K562 (cell line): Measurements from ENCODE around the gene TBC1D2. TPM values are rescaled to one million over a fixed set of nuclear protein-coding genes. Genes with fewer than 3 reads are reported as not detected.

Source experiments
- ATAC-seq: fragments of 200-7000 bp; cut with Tn5 transposase; 3 replicates; pipeline ENCODE4 v1.9.1; 2020; ENCODE audit warnings: moderate library complexity
- BruUV-seq: library from RNA; stranded (reverse); fragments of 400-500 nt; replicated peaks from 2 replicates; lab custom pipeline; 2021; lab: Mats Ljungman, UMichigan
- CTCF ChIA-PET: fragments of 300-600 bp; formaldehyde crosslinking; extraction: SDS; loops from one replicate; lab custom pipeline; 2021; ENCODE audit warnings: low intra/inter-chr PET ratio; lab: Yijun Ruan, JAX
- POLR2A ChIA-PET: fragments of 300-600, 350-650 bp; sonication (Branson Sonifier 250); formaldehyde crosslinking; extraction: SDS; loops from one replicate; lab custom pipeline; 2021; ENCODE audit warnings: antibody characterized with exemption, inconsistent platforms; lab: Yijun Ruan, JAX
- DNase-seq, 4 experiments: peaks; one replicate each; pipeline versions ENCODE4 v3.0.0 to v3.0.0-alpha.2; 2011 to 2018; ENCODE audit warnings: low spot score in 3 of 4, mixed read lengths in 3 of 4; ENCODE audit errors: extremely low read depth in 1 of 4
- FAIRE-seq: peaks from 2 replicates; lab custom pipeline; 2011; peaks lifted over from hg19 to GRCh38; lab: Jason Lieb, UNC
- H2AFZ ChIP-seq: 2 replicates; pipeline ENCODE4 v1.6.0; 2011; ENCODE audit warnings: low read depth, low read length, control low read depth, inconsistent platforms
- H3K27ac ChIP-seq: fragments of 200-600 bp; 3 replicates; pipeline ENCODE4 v1.8.0; 2011; ENCODE audit warnings: low read depth, mild to moderate bottlenecking, control low read depth, inconsistent platforms, low read length, moderate library complexity, mixed read lengths; ENCODE audit errors: extremely low read depth
- H3K27me3 ChIP-seq, 2 experiments: fragments of 300-600 bp in 1 of 2; 2 replicates in 1 of 2; 3 replicates in 1 of 2; pipeline versions ENCODE4 v1.6.0 to v1.8.0; 2011; ENCODE audit warnings: inconsistent platforms in 2 of 2, low read length in 2 of 2, mild to moderate bottlenecking in 1 of 2, mixed read lengths in 1 of 2, moderate library complexity in 1 of 2; ENCODE audit not compliant: control insufficient read depth in 2 of 2, insufficient read depth in 2 of 2
- H3K36me3 ChIP-seq: fragments of 300-600 bp; 3 replicates; pipeline ENCODE4 v1.8.0; 2011; ENCODE audit warnings: mild to moderate bottlenecking, low read length, inconsistent platforms; ENCODE audit not compliant: control insufficient read depth, insufficient read depth
- H3K4me1 ChIP-seq, 2 experiments: fragments of 200-600 bp in 1 of 2; replicated peaks in 1 of 2; 2 replicates in 1 of 2; 3 replicates in 1 of 2; pipeline versions ENCODE4 v1.5.1 to v1.8.0; 2011; ENCODE audit warnings: inconsistent platforms in 2 of 2, low read length in 2 of 2, mild to moderate bottlenecking in 1 of 2, mixed read lengths in 1 of 2, moderate library complexity in 1 of 2; ENCODE audit not compliant: control insufficient read depth in 2 of 2, insufficient read depth in 2 of 2
- H3K4me2 ChIP-seq: 2 replicates; pipeline ENCODE4 v1.6.1; 2011; ENCODE audit warnings: low read length, control low read depth, inconsistent platforms, mixed read lengths; ENCODE audit not compliant: insufficient read depth
- H3K4me3 ChIP-seq: fragments of 200-600 bp; sonication (generic), shearing (Covaris generic); 2 replicates; pipeline ENCODE4 v1.5.1; 2016; ENCODE audit warnings: control low read depth, inconsistent platforms
- H3K79me2 ChIP-seq: fragments of 200-600 bp; 3 replicates; pipeline ENCODE4 v1.8.0; 2011; ENCODE audit warnings: low read length, inconsistent platforms; ENCODE audit not compliant: control insufficient read depth, insufficient read depth
- H3K9ac ChIP-seq, 2 experiments: 2 replicates each; pipeline versions ENCODE4 v1.6.0 to v1.6.1; 2011; ENCODE audit warnings: low read depth in 2 of 2, low read length in 2 of 2, control low read depth in 1 of 2, inconsistent platforms in 1 of 2, mild to moderate bottlenecking in 1 of 2, mixed read lengths in 1 of 2; ENCODE audit not compliant: insufficient read depth in 1 of 2
- H3K9me1 ChIP-seq: one replicate; pipeline ENCODE4 v1.6.0; 2011; ENCODE audit warnings: inconsistent platforms, mild to moderate bottlenecking, low read length, moderate library complexity; ENCODE audit not compliant: control insufficient read depth, insufficient read depth
- H3K9me3 ChIP-seq: replicated peaks from 2 replicates; pipeline ENCODE4 v1.5.1; 2011; ENCODE audit warnings: low read depth, low read length, inconsistent platforms; ENCODE audit not compliant: control insufficient read depth, insufficient read depth
- H4K20me1 ChIP-seq: replicated peaks from 2 replicates; pipeline ENCODE4 v1.6.1; 2011; ENCODE audit warnings: low read length, inconsistent platforms, mixed read lengths; ENCODE audit not compliant: control insufficient read depth, insufficient read depth
- C11orf30 ChIP-seq: fragments of 450-650 bp; IDR thresholded peaks from 2 replicates; pipeline ENCODE4 v1.6.1; 2016; ENCODE audit warnings: low read depth, mild to moderate bottlenecking
- CBX5 ChIP-seq: IDR thresholded peaks from 2 replicates; pipeline ENCODE4 v1.6.1; 2014; ENCODE audit warnings: low read depth, borderline replicate concordance
- FOXA1 ChIP-seq: fragments of 450-650 bp; IDR thresholded peaks from 2 replicates; pipeline ENCODE4 v1.6.1; 2016; ENCODE audit warnings: mild to moderate bottlenecking, borderline replicate concordance
- JUN ChIP-seq, 2 experiments: sonication (generic) in 1 of 2; formaldehyde crosslinking in 1 of 2; IDR thresholded peaks; 2 replicates each; pipeline versions ENCODE4 v1.6.1 to v1.8.0; 2012 to 2022; ENCODE audit warnings: borderline replicate concordance in 2 of 2, mild to moderate bottlenecking in 2 of 2, improper control_type of control experiment in 1 of 2, low read depth in 1 of 2, low read length in 1 of 2, missing genetic modification reagents in 1 of 2
- KAT2B ChIP-seq: IDR thresholded peaks from one replicate; pipeline ENCODE4 v1.6.1; 2012; ENCODE audit warnings: low read depth, mild to moderate bottlenecking, control low read depth, inconsistent platforms, low read length, moderate library complexity
- MAZ ChIP-seq, 2 experiments: fragments of 450-650 bp in 1 of 2; sonication (generic) in 1 of 2; formaldehyde crosslinking; IDR thresholded peaks in 1 of 2; conservative IDR thresholded peaks in 1 of 2; 2 replicates each; pipeline versions ENCODE4 v1.4.0 to v1.5.0; 2020; ENCODE audit warnings: mild to moderate bottlenecking in 1 of 2, missing genetic modification reagents in 1 of 2
- MTA1 ChIP-seq: fragments of 450-650 bp; IDR thresholded peaks from 2 replicates; pipeline ENCODE4 v1.6.1; 2017; ENCODE audit warnings: borderline replicate concordance
- MYNN ChIP-seq, 2 experiments: sonication (generic); formaldehyde crosslinking in 1 of 2; IDR thresholded peaks; 2 replicates each; pipeline versions ENCODE4 v1.5.0 to v1.6.1; 2016 to 2020; ENCODE audit warnings: antibody characterized with exemption in 1 of 2, missing genetic modification reagents in 1 of 2
- SMARCA4 ChIP-seq: fragments of 450-650 bp; IDR thresholded peaks from 2 replicates; pipeline ENCODE4 v1.6.1; 2016
- TAL1 ChIP-seq: fragments of 450-650 bp; IDR thresholded peaks from 2 replicates; pipeline ENCODE4 v1.6.1; 2016; ENCODE audit warnings: mild to moderate bottlenecking
- ZNF23 ChIP-seq: fragments of 250-450 bp; sonication (Bioruptor Pico); IDR thresholded peaks from 2 replicates; pipeline ENCODE4 v1.4.0; 2020; ENCODE audit warnings: mild to moderate bottlenecking
- WGBS: fragments of 100-300 bp; shearing (Covaris generic); methylation state at CpG from one replicate; pipeline ENCODE4 v1.1.6; 2016; ENCODE audit warnings: low coverage, mixed read lengths; ENCODE audit not compliant: insufficient coverage; ENCODE audit errors: missing lambda C conversion rate; 5-methylcytosine and 5-hydroxymethylcytosine counted together
- in situ Hi-C: fragments of 300-500 bp; cut with MboI; formaldehyde crosslinking; loops from 4 replicates; pipeline ENCODE4 v1.15.0; 2018; ENCODE audit warnings: inconsistent platforms, mixed read lengths
- intact Hi-C: fragments of 100-400 bp; cut with micrococcal nuclease; formaldehyde crosslinking; loops from 2 replicates; pipeline ENCODE4 v1.14.2; 2022
- polyA plus RNA-seq, 8 experiments: library from polyadenylated mRNA; depleted of rRNA in 4 of 8; stranded (reverse) in 5 of 8; unstranded in 3 of 8; fragments of >200 nt; fragmentation: Nextera tagmentation in 2 of 8; fragmentation: Illumina TruSeq in 1 of 8; extraction: Ambion mirVana in 2 of 8; extraction: Trizol in 1 of 8; gene quantifications; 2 replicates each; pipeline versions ENCODE4 v1.2.1 to v1.2.3, GENCODE V29; 2011 to 2014; ENCODE audit warnings: inconsistent platforms in 1 of 8, missing spikeins in 1 of 8
- total RNA-seq, 7 experiments: library from RNA; depleted of rRNA in 6 of 7; stranded (reverse); fragments of >200 nt in 6 of 7; fragmentation: Illumina TruSeq in 2 of 7; extraction: Trizol in 2 of 7; gene quantifications; 2 replicates each; pipeline versions ENCODE4 v1.2.1 to v1.2.3, GENCODE V29; 2011 to 2021; ENCODE audit warnings: low replicate concordance in 1 of 7

Gene TBC1D2
- total and polyA plus RNA-seq, 9 of the 15 experiments (the other 6 are each of a cell fraction or from before 2014, with no cell fraction given): 0.10 to 7.0 (median 2.5) TPM

- ChIA-PET POLR2A (no interaction called here), CTCF (no interaction called here)
- intact Hi-C loops: no loop called here
- Histone ChIP-seq H3K9ac (no peak overlapping the region), H3K4me1 (peaks cover 7 to 11% of the 10 kb centered on the region in 2 experiments; a peak in 4 of 5 replicates), H4K20me1 (no peaks in the 10 kb centered on the region), H3K79me2 (no peaks in the 10 kb centered on the region), H3K4me2 (no peak overlapping the region), H3K27me3 (no peaks in the 10 kb centered on the region), H3K27ac (no peak overlapping the region), H3K36me3 (peaks cover 23% of the 10 kb centered on the region; the same call in 2 of the 3 replicates), H3K9me3 (no peaks in the 10 kb centered on the region), H3K4me3 (no peak overlapping the region), H2AFZ (no peak overlapping the region), H3K9me1 (no peaks in the 10 kb centered on the region)
- FAIRE-seq (no peak), ATAC-seq (no peak), DNase-seq (no peak)
- in situ Hi-C loops: no loop called here
- no peak for TF ChIP-seq CBX5
- WGBS: 96% methylated on average over 9 of the region's 11 CpGs
- BruUV-seq: no TSS peak
Measured at GRCh38 chr9:98219794-98220370, 35.6 kb downstream of the TBC1D2 start.

GRCh38 chr9:98219364-98219716, 36.1 kb downstream of the TBC1D2 start:
- TF ChIP-seq MTA1 (no peak), SMARCA4 (no peak), C11orf30 (no peak), JUN (IDR thresholded peaks at IDR 0.05; ENCODE audit: borderline replicate concordance, low read depth, low read length) (no peak), JUN (CRISPR knock-in tag; IDR thresholded peaks at IDR 0.05; ENCODE audit: borderline replicate concordance) (no peak), KAT2B (no peak), MAZ (CRISPR knock-in tag; conservative IDR thresholded peaks at IDR 0.05 in 1 of 2, IDR thresholded peaks at IDR 0.05 in 1 of 2) (no peak), FOXA1 (no peak), ZNF23 (CRISPR knock-in tag) (no peak), TAL1 (no peak), MYNN (IDR thresholded peaks at IDR 0.05) (no peak), MYNN (CRISPR knock-in tag; IDR thresholded peaks at IDR 0.05) (no peak)
- BruUV-seq: no TSS peak
- no peak for DNase-seq
- no peak overlapping the region for H3K4me3 ChIP-seq
- no peak for FAIRE-seq
- H4K20me1 ChIP-seq: no peaks in the 10 kb centered on the region
- H3K27me3 ChIP-seq: no peaks in the 10 kb centered on the region
- no peak overlapping the region for H2AFZ ChIP-seq
- H3K79me2 ChIP-seq: no peaks in the 10 kb centered on the region
- H3K4me1 ChIP-seq: peaks cover 4 to 6% of the 10 kb centered on the region in 2 experiments; a peak in 3 of 5 replicates
- H3K27ac ChIP-seq: no peak overlapping the region
- POLR2A ChIA-PET: no interaction called here
- no peak for ATAC-seq
- CTCF ChIA-PET: no interaction called here
- in situ Hi-C loops: no loop called here
- WGBS: 77% methylated on average over 7 of the region's 7 CpGs
- H3K4me2 ChIP-seq: no peak overlapping the region
- peaks cover 22% of the 10 kb centered on the region; the same call in 2 of the 3 replicates for H3K36me3 ChIP-seq
- intact Hi-C loops: no loop called here
- H3K9me3 ChIP-seq: no peaks in the 10 kb centered on the region
- H3K9me1 ChIP-seq: no peaks in the 10 kb centered on the region
- H3K9ac ChIP-seq: no peak overlapping the region
